ENCODE data around the gene MBNL1.

DNA sequence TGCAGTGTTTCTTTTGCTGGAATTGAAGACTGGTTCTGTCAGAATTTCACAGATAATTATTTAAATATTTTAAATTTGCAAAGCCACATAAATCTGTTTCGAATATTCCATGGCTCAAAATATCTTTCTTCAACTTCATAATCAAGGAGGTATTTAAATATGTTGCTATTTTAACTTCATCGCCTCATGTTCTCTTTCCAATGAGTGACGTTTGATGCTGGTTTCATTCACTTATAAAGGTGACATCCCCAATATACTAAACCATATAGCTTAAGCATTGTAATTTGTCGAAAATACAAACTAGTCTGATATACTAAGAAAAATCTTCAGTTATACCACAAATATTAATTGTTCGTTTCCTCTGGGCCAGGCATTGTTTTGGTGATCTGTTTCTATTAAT is 22.5 kb downstream of the MBNL1 start:
- TF ChIP-seq, protein P1, sequence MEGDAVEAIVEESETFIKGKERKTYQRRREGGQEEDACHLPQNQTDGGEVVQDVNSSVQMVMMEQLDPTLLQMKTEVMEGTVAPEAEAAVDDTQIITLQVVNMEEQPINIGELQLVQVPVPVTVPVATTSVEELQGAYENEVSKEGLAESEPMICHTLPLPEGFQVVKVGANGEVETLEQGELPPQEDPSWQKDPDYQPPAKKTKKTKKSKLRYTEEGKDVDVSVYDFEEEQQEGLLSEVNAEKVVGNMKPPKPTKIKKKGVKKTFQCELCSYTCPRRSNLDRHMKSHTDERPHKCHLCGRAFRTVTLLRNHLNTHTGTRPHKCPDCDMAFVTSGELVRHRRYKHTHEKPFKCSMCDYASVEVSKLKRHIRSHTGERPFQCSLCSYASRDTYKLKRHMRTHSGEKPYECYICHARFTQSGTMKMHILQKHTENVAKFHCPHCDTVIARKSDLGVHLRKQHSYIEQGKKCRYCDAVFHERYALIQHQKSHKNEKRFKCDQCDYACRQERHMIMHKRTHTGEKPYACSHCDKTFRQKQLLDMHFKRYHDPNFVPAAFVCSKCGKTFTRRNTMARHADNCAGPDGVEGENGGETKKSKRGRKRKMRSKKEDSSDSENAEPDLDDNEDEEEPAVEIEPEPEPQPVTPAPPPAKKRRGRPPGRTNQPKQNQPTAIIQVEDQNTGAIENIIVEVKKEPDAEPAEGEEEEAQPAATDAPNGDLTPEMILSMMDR (IDR thresholded peaks at IDR 0.05; ENCODE audit: low read depth, low read length, poor library complexity, severe bottlenecking), result no peak
- no peak for TF ChIP-seq EZH2phosphoT487 (IDR thresholded peaks at IDR 0.05; ENCODE audit: borderline replicate concordance, low read length)
